H1 (cell line): ENCODE measurements around the gene TMEM129. TPM values are rescaled to one million over a fixed set of nuclear protein-coding genes. Genes with fewer than 3 reads are reported as not detected.

ENCODE experiments used
- CREB1 ChIP-seq: IDR thresholded peaks from 2 replicates; pipeline ENCODE4 v1.6.1; 2012; ENCODE audit warnings: inconsistent platforms
- SAP30 ChIP-seq: fragments of 300-600 bp; sonication (generic); IDR thresholded peaks from 2 replicates; pipeline ENCODE4 v1.7.1; 2012; ENCODE audit warnings: low read length, moderate library complexity, mild to moderate bottlenecking, inconsistent platforms; ENCODE audit not compliant: insufficient read depth, insufficient replicate concordance
- SP4 ChIP-seq: IDR thresholded peaks from 2 replicates; pipeline ENCODE4 v1.6.1; 2012; ENCODE audit warnings: low read length, inconsistent platforms
- polyA plus RNA-seq, 7 experiments: library from polyadenylated mRNA; depleted of rRNA in 3 of 7; stranded (reverse) in 5 of 7; unstranded in 2 of 7; fragments of >200 nt in 5 of 7; fragments of 200-250 nt in 2 of 7; gene quantifications; 1 replicate in 5 of 7; 2 replicates in 1 of 7; 4 replicates in 1 of 7; pipeline versions ENCODE4 v1.2.1 to v1.2.3, GENCODE V29; 2011 to 2013; ENCODE audit warnings: missing spikeins in 2 of 7, mixed read lengths in 2 of 7
- total RNA-seq: library from RNA; stranded (reverse); fragmentation: NEBNext Ultra II Directional; extraction: Animal tissue kit (Norgen Biotek cat#: 25700); gene quantifications from 2 replicates; pipeline ENCODE4 v1.2.1, GENCODE V29; 2021
- TF ChIP-seq, protein P1 (sequence below): IDR thresholded peaks from 2 replicates; pipeline ENCODE4 v1.6.1; 2011; ENCODE audit warnings: low read depth, mild to moderate bottlenecking, low read length; ENCODE audit not compliant: insufficient read depth
- TF ChIP-seq, protein P2 (sequence below): IDR thresholded peaks from 2 replicates; pipeline ENCODE4 v1.6.1; 2011; ENCODE audit warnings: low read length, improper control_type of control experiment

TMEM129 gene
- total and polyA plus RNA-seq, 2 of the 8 experiments (the other 6 are each of a cell fraction or from before 2014, with no cell fraction given): 31.5 to 58.7 TPM

DNA sequence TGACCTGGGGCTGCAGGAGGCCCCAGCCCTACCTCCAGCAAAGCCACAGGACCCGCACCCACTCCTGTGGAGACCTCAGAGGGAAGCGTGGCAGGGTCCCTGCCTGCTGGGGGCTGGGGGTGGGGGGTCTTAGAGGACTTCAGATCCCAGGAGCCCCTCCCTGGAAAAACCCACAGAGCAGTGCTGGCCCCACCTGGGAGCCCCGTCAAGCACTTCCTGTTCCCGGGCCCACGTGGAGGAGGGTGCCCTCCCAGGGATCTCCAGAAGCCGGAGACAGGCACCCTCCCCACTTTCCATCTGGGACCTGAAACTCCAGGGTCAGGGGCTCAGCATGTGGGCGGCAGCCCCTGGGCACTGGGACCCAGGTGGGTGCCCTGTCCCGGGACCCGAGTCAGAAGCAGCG, 32.2 kb upstream of the TMEM129 start (continued):
- TF ChIP-seq SP4 (no peak), CREB1 (no peak), SAP30 (no peak)
- TF ChIP-seq, protein P1, sequence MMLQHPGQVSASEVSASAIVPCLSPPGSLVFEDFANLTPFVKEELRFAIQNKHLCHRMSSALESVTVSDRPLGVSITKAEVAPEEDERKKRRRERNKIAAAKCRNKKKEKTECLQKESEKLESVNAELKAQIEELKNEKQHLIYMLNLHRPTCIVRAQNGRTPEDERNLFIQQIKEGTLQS: no peak
- TF ChIP-seq, protein P2, sequence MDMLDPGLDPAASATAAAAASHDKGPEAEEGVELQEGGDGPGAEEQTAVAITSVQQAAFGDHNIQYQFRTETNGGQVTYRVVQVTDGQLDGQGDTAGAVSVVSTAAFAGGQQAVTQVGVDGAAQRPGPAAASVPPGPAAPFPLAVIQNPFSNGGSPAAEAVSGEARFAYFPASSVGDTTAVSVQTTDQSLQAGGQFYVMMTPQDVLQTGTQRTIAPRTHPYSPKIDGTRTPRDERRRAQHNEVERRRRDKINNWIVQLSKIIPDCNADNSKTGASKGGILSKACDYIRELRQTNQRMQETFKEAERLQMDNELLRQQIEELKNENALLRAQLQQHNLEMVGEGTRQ: no peak
- TF ChIP-seq, all 59 proteins: peak for 0
